Mesenteric fat pad (tissue), 1 donor: ENCODE measurements around the gene OVCA2. TPM values are rescaled to one million over a fixed set of nuclear protein-coding genes. Genes with fewer than 3 reads are reported as not detected.

ENCODE experiments used
- DNase-seq: peaks from one replicate; pipeline ENCODE4 v3.0.0-alpha.2; 2020; ENCODE audit warnings: low spot score
- total RNA-seq: library from RNA; stranded (reverse); fragmentation: NEBNext Ultra II Directional; extraction: Animal tissue kit (Norgen Biotek cat#: 25700); gene quantifications from one replicate; pipeline ENCODE4 v1.2.1, GENCODE V29; 2021
- donor health status: DM: yes; HTN: yes; CAD: no.

Gene OVCA2
- total RNA-seq, 1 donor from 2014 or later, result 23.6 TPM

DNA sequence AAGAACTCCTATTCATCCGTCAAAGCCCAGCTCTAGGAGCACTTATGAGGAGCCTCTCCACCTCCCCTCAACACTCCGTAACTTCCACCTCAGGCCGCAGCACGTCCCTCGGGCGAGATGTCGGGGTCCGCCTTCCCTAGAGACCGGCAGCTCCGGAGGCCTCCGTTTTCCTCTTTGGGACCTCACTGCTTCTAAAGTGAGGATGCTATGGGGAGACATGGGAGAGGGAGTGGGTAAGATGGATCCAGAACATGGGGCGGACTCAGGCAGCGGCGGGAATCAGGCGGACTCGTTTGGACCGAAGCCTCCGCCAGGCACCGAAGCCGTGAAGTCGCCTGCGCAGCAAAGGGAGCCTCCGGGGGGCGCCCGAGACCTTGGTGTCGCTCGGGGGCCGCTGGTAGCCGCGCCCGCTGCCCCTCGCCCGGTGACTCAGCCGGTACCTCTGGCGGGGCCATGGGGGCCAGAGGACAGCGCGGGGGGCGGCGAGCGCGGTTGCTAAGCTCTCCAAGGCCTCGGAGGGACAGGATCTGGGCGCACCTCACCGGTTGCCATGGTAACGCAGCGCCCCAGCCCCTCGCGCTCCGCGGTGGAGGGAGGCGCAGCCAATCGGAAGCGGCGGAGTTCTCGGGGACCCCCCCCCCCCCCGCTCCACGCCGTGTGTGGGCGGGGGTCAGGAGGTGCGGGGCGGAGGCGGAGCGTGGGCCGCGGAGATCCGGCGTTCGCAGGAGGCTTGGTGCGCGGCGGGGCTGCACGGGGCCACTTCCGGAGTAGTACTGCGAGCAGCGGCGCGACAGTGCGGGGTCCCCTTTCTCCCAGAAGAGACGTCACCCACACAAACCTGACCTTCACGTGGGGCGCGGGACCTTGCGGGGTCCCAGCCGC lies 11.8 kb downstream of the OVCA2 start:
- DNase-seq, result no peak

DNA sequence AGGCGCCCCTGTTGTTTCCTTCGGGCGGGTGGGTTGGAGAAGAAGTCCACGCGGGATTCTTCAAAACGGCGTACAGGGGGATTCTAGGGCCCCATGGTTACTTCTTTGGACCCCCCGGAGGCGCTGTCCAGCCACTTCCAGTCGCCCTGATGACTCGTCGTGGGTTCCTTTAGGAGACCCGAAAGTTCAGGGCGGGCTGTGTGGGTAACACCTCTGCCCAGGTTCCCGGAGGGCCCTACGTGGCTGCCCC lies 12.4 kb downstream of the OVCA2 start:
- no peak for DNase-seq

DNA sequence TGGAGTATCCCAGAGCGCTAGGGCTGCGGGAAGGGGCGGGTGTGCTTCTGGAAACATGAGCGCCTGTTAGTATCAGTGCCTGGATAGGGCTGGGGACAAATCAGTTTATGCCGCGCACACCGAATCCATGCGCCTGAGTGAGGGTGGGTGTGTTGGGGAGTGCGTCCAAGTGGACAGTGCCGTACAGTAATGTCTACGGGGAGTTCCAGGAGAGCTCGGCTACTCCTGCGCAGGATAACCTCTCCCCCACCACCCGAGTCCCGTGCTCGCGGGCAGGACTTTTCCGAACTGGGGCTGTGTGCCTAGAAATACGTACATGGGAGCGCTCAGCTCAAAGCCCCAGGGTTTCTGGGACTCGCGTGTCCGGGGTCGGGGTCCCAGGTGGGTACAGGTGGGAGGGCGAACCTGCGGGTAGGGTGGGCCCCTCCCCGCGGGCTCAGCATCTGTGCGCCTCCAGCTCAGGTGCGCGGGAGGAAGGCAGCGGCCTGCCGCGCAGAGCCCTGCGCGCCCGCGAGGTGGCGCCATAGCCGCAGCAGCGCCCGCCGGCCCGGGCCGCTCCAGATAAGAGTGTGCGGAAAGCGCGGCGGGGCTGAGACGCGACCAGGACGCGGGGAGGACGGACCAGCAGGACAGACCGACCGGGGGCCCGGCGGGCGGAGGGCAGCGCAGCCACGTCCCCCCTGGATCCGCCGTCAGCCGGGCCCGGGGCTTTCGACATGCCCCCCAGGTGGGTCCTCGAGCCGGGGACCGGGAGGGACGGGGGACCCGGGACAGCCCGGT lies 12.9 kb downstream of the OVCA2 start, which contains the start of gene HIC1:
HIC1 (plus strand) TSS at position 592 of the 780 bp plus-strand sequence. CDS start 1,588 bp downstream, outside the sequence.
- DNase-seq, result no peak

DNA sequence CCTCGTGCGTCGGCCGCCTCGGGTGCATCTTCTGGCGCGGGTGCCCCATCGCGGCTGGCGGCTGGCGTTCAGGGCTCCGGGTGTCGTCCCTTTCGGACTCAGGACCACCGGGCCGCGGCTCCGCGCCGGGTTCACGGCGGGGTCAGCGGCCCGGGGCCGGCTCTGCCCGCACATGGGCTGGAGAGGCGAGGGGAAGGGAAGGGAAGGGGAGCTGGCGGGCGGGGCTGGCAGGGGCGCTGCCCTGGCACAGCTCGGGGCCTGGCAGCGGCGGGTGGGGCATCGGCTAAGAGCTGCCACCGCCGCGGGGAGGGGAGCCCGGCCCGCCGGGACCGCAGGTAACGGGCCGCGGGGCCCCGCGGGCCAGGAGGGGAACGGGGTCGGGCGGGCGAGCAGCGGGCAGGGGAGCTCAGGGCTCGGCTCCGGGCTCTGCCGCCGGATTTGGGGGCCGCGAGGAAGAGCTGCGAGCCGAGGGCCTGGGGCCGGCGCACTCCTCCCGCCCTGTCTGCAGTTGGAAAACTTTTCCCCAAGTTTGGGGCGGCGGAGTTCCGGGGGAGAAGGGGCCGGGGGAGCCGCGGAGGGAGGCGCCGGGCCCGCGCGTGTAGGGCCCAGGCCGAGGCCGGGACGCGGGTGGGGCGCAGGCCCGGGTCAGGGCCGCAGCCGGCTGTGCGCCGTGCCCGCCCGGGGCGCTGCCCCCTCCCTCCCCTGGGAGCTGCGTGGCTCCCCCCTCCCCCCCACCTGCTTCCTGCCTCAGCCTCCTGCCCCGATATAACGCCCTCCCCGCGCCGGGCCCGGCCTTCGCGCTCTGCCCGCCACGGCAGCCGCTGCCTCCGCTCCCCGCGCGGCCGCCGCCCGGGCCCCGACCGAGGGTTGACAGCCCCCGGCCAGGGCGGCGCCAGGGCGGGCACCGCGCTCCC lies 13.7 kb downstream of the OVCA2 start:
- DNase-seq, result no peak

DNA sequence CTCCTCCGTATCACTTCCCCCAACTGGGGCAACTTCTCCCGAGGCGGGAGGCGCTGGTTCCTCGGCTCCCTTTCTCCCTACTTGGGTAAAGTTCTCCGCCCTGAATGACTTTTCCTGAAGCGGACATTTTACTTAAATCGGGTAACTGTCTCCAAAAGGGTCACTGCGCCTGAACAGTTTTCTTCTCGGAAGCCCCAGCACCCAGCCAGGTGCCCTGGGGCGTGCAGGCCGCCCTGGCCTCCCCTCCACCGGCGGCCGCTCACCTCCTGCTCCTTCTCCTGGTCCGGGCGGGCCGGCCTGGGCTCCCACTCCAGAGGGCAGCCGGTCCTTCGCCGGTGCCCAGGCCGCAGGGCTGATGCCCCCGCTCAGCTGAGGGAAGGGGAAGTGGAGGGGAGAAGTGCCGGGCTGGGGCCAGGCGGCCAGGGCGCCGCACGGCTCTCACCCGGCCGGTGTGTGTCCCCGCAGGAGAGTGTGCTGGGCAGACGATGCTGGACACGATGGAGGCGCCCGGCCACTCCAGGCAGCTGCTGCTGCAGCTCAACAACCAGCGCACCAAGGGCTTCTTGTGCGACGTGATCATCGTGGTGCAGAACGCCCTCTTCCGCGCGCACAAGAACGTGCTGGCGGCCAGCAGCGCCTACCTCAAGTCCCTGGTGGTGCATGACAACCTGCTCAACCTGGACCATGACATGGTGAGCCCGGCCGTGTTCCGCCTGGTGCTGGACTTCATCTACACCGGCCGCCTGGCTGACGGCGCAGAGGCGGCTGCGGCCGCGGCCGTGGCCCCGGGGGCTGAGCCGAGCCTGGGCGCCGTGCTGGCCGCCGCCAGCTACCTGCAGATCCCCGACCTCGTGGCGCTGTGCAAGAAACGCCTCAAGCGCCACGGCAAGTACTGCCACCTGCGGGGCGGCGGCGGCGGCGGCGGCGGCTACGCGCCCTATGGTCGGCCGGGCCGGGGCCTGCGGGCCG lies 14.7 kb downstream of the OVCA2 start:
- DNase-seq, result no peak

DNA sequence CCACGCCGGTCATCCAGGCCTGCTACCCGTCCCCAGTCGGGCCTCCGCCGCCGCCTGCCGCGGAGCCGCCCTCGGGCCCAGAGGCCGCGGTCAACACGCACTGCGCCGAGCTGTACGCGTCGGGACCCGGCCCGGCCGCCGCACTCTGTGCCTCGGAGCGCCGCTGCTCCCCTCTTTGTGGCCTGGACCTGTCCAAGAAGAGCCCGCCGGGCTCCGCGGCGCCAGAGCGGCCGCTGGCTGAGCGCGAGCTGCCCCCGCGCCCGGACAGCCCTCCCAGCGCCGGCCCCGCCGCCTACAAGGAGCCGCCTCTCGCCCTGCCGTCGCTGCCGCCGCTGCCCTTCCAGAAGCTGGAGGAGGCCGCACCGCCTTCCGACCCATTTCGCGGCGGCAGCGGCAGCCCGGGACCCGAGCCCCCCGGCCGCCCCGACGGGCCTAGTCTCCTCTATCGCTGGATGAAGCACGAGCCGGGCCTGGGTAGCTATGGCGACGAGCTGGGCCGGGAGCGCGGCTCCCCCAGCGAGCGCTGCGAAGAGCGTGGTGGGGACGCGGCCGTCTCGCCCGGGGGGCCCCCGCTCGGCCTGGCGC lies 15.4 kb downstream of the OVCA2 start:
- no peak for DNase-seq

DNA sequence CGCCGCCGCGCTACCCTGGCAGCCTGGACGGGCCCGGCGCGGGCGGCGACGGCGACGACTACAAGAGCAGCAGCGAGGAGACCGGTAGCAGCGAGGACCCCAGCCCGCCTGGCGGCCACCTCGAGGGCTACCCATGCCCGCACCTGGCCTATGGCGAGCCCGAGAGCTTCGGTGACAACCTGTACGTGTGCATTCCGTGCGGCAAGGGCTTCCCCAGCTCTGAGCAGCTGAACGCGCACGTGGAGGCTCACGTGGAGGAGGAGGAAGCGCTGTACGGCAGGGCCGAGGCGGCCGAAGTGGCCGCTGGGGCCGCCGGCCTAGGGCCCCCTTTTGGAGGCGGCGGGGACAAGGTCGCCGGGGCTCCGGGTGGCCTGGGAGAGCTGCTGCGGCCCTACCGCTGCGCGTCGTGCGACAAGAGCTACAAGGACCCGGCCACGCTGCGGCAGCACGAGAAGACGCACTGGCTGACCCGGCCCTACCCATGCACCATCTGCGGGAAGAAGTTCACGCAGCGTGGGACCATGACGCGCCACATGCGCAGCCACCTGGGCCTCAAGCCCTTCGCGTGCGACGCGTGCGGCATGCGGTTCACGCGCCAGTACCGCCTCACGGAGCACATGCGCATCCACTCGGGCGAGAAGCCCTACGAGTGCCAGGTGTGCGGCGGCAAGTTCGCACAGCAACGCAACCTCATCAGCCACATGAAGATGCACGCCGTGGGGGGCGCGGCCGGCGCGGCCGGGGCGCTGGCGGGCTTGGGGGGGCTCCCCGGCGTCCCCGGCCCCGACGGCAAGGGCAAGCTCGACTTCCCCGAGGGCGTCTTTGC lies 16.2 kb downstream of the OVCA2 start:
- no peak for DNase-seq

DNA sequence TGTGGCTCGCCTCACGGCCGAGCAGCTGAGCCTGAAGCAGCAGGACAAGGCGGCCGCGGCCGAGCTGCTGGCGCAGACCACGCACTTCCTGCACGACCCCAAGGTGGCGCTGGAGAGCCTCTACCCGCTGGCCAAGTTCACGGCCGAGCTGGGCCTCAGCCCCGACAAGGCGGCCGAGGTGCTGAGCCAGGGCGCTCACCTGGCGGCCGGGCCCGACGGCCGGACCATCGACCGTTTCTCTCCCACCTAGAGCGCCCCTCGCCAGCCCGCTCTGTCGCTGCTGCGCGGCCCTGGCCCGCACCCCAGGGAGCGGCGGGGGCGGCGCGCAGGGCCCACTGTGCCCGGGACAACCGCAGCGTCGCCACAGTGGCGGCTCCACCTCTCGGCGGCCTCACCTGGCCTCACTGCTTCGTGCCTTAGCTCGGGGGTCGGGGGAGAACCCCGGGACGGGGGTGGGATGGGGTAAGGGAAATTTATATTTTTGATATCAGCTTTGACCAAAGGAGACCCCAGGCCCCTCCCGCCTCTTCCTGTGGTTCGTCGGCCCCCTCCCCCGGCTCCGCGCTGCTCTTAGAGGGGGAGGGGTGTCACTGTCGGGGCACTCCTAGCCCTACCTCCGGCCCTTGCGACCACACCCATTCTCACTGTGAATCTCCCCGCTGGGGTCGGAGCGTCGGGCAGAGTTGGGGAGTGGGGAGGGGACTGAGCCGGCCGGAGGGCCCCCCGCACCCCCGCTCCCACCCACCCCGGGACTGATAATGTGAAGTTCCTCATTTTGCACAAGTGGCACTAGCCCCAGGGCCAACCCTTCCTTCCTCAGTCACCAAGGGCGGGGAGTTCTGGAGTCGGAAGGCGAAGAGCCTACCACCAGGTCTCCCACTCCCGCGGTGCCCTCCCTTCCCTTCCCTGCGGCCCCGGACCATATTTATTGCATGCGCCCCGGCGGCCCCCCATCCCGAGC lies 17.0 kb downstream of the OVCA2 start:
- DNase-seq, result no peak

DNA sequence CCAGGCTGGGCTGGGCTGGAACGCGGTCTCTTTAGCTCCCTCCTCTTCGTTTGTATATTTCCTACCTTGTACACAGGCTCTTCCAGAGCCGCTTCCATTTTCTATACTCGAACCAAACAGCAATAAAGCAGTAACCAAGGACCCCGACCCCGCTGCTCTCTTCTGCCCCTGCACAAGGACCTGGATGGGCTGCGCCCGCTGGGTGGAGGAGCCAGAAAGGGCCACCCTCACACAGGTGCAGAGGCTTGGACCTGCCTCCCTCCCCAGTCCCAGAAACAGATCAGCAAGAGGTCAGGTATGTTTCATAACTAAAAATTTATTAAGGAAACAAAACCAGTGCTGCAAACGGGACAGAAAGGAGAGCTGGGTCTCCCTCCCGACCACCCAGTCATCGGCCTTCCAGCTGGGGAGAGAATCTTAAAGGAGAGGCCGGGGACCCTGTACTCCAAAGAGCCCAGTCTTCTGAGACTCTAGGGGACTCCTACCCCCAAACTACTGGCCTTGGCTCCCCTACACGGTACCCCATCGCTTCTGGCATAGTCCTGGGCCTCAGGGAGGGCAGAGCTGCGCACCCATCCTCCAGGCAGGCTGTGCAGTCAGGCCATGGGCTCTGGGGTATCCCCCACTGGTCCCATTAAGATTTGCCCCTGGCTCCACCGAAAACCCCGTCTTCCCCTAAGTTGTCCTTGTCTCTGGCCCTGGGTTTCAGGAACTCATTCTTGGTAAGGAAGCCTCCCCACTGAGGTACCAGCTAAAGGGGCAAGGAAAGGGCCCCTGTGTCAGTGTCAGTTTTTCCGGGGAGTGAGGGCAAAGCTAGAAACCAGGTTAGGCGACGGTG lies 17.9 kb downstream of the OVCA2 start:
- DNase-seq, result no peak

DNA sequence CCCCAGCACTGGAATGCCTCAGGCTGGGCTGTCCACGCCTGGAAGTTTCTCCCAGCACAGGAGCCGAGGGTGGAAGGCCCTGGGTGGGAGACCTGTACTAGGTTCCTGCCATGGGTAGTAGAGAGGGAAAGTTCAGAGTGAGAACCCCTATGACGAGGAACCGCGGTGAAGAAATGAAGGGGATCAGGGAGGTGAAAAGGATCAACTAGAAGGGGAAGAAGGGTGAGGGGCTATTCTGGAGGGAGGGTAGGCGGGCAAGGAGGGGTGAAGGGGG lies 18.5 kb downstream of the OVCA2 start:
- no peak for DNase-seq

DNA sequence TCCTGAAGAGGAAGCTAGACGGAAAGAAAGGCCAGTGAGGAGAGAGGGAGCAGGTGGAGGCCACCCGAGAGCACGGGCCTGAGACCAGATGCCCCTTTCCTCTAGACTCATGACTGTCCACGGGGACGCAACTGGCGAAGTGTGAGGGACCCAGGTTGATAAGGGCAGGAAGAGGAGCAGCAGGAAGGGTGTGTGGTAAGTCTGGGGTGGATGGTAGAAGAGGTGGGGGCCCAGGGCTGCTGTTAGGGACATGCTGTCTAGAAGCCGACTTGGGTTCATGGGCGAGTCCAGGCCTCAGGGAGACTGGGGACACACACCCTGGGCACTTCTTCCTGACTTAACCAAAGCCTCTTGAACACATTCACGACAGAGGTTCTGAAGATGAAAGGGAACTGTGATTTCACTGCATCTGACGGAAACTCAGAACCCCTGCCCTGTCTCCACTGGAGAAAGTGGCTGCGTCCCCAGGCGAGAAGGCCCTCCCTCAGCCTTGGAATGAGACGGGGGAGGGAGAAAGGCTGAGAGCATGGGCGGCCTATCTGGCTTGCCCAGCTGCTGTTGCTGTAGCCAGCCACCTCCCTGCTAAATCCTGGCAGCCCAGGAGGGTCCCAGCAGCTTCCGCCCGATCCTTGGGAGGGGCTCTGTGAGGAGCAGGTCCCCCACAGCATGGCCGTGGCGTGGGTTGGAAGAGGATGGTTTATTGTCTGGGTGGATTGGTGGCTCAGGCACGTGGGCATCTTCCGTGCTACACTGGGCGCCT lies 19.0 kb downstream of the OVCA2 start:
- DNase-seq, result no peak

DNA sequence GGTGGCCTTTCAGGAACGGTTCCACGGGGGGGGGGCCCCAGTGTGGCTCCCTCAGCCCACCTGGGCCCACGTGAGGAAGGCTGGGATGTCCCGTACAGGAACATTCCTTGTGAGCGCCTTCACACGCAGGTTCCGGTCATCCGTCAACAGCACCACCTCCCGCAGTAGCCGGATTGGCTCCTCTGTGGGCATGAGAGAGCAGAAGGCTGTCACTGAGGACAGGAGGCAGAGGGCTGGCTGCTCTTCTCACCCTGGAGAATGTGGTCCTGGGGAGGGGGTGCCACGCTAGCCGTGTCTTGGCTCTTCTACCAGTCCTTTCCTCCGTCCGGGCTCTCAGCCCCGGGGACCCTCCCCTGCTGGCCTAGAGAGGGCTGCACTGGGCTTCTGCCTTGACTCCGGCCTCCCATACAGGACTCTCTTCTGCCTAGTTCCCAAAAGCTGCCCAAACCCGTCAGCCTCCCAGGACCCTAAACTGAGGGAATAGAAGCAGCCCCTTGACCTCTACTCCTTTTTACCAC lies 19.7 kb downstream of the OVCA2 start:
- DNase-seq, result no peak

DNA sequence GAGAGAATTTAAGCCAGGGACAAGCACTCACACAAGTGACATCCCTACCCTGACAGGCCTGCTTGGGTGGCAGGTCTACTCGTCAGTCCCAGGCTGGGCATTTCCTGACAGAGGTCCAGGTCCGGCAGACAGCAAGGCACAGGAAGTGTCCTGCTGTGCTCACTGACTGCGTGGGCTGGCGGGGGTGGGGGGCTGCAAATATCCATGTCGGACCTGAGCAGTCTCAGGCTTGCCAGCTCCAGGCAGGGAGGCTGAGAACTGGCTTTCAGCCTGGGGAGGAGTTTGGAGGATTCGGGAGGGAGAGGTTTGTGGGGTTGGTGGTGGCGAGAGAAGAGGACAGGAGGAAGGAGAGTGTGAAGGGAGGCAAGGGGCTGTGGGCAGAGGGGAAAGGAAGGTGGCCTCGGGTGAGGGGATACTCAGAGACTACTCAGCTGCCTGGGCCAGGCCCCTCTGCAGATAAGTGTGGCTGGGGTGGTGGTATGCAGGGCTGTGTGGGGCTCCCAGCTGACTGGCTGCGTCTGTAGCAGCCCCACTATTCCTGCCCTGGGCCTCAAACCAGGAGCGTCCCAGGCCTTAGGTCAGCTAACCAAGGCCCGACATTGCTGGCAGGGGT lies 20.9 kb downstream of the OVCA2 start:
- no peak for DNase-seq

DNA sequence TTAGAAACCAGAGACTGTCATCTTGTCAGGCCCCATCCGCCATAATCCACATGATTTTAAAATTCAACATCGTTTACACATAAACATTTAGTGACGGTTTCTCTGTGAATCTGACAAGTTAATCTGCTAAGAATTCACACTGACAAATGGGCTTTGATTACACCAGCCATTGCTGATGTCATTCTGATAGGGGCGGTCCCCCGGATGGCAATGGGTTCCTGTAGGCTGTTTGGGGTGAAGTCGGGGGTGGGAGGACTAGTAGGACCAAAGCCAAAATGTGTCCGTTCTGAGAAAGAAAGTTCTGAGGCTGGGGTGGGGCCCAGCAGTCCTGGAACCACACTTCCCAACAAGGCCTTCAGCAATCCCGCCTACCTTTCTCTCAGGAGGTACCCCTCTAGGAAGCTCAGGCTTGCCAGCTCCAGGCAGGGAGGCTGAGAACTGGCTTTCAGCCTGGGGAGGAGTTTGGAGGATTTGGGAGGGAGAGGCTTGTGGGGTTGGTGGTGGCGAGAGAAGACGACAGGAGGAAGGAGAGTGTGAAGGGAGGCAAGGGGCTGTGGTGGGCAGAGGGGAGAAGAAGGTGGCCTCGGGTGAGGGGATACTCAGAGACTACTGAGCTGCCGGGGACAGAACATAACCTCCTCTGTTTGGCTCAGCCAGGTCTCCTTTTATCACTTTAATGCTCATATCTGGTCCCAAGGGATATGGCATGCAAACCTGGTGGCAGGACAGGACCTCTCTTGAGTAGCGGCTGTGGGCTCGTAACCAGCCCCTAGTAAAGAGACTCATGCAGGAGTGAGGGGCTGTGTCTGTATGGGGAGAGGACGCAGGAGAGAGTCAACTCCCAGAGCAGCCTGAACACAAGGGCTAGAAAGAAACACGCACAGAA lies 21.7 kb downstream of the OVCA2 start:
- no peak for DNase-seq

DNA sequence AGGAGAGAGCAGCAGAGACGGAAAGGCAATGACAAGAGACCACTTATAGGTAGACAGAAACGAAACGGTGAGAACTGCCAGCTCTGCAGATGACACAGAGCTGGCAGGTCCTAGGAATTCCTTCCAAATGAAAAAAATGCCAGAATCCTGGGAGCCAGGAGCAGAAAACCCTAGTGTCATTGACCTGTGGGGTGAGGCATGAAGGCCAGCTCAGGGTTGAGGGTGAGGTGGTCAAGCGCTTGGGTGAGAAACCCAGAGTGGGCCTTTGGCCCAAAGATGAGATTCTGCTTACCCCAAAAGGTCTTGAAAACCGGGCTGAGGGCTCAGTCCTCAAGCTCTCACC lies 22.3 kb downstream of the OVCA2 start:
- DNase-seq, result no peak
